ENCODE measurements around the gene ZNF621.

- TF ChIP-seq CTCF (optimal IDR thresholded peaks at IDR 0.05 in 1 of 3, IDR thresholded peaks at IDR 0.05 in 1 of 3, conservative IDR thresholded peaks at IDR 0.05 in 1 of 3; ENCODE audit: extremely low read depth in 1 of 3, insufficient read depth in 2 of 3, low read length in 3 of 3) (no peak), EZH2 (IDR thresholded peaks at IDR 0.05; ENCODE audit: low read length) (no peak)
Measured at GRCh38 chr3:40476478-40477470, 48.0 kb upstream of the ZNF621 start, which contains the start of gene ZNF619.
